Muscle of arm (tissue), 12 donors: ENCODE measurements around the gene GIT2. TPM values are rescaled to one million over a fixed set of nuclear protein-coding genes. Genes with fewer than 3 reads are reported as not detected.
"Not testable (repeated sequence)": the region's sequence is repeated elsewhere in the genome, so short reads cannot be mapped to it uniquely, and the experiment has no call there.

Experiments
- DNase-seq: peaks from one replicate; pipeline ENCODE4 v3.0.0-alpha.2; 2013
- polyA plus RNA-seq, 12 donors: library from polyadenylated mRNA; unstranded; fragments of 120-200 nt; gene quantifications; one replicate each; pipeline ENCODE4 v1.2.1, GENCODE V29; 2013; ENCODE audit not compliant: insufficient read length in 12 of 12

The GIT2 gene
- polyA plus RNA-seq, 12 donors = 17.2 to 74.5 (median 55.2) TPM; not detected in 1

GRCh38 chr12:109894939-109895338 is 101.2 kb downstream of the GIT2 start:
- DNase-seq = no peak

GRCh38 chr12:109893261-109893995 is 102.7 kb downstream of the GIT2 start:
- no peak for DNase-seq

GRCh38 chr12:109892748-109893147 is 103.4 kb downstream of the GIT2 start:
- no peak for DNase-seq

GRCh38 chr12:109892165-109892715 is 103.9 kb downstream of the GIT2 start:
- no peak for DNase-seq

- not testable (repeated sequence) for DNase-seq
Measured at GRCh38 chr12:109891731-109892130, 104.4 kb downstream of the GIT2 start.

- DNase-seq = no peak
Measured at GRCh38 chr12:109890620-109891170, 105.5 kb downstream of the GIT2 start.

GRCh38 chr12:109888179-109889020 is 107.8 kb downstream of the GIT2 start:
- DNase-seq = no peak

- no peak for DNase-seq
Measured at GRCh38 chr12:109885616-109886015, 110.6 kb downstream of the GIT2 start.

GRCh38 chr12:109883461-109883860 is 112.7 kb downstream of the GIT2 start:
- no peak for DNase-seq

- DNase-seq = no peak
Measured at GRCh38 chr12:109881752-109882151, 114.4 kb downstream of the GIT2 start.

GRCh38 chr12:109880938-109881337 is 115.2 kb downstream of the GIT2 start:
- DNase-seq = no peak

GRCh38 chr12:109880043-109880931 is 115.9 kb downstream of the GIT2 start, which contains the start of gene GLTP:
TSS of gene GLTP (minus strand) at chr12:109880541. CDS start at chr12:109880374, 167 bp downstream.
- DNase-seq = peak; percentile 78

Other genes with a start within 250 kb of the GIT2 start
- gene TRPV4, start 163.0 kb downstream of the GIT2 start, polyA plus RNA-seq = 10 to 100 TPM in 1 of 12 donors, 1 to 10 TPM in 3, under 1 TPM in 6, not detected in 2; 0.44 to 12.5 (median 0.81) TPM
- gene GLTP, start 115.8 kb downstream of the GIT2 start, polyA plus RNA-seq = 10 to 100 TPM in 11 of 12 donors, not detected in 1; 21.7 to 91.1 (median 23.4) TPM
- 10 to 100 TPM in 11 of 12 donors, not detected in 1; 11.5 to 39.5 (median 20.3) TPM for gene TCHP, start 96.1 kb downstream of the GIT2 start, polyA plus RNA-seq
- 10 to 100 TPM in 11 of 12 donors, not detected in 1; 37.2 to 70.0 (median 48.2) TPM for gene ANKRD13A, start 3.1 kb upstream of the GIT2 start, polyA plus RNA-seq
- gene C12orf76, start 52.2 kb upstream of the GIT2 start, polyA plus RNA-seq = 10 to 100 TPM in 11 of 12 donors, not detected in 1; 20.1 to 48.7 (median 30.3) TPM
- 10 to 100 TPM in 11 of 12 donors, not detected in 1; 12.4 to 33.8 (median 21.1) TPM for gene IFT81, start 128.0 kb upstream of the GIT2 start, polyA plus RNA-seq